Urinary bladder (tissue), 4 donors: ENCODE measurements around the gene TTLL1. TPM values are rescaled to one million over a fixed set of nuclear protein-coding genes. Genes with fewer than 3 reads are reported as not detected.

Experiments
- DNase-seq: peaks from one replicate; pipeline ENCODE4 v3.0.0-alpha.2; 2015; ENCODE audit errors: extremely low spot score
- H3K27ac ChIP-seq: one replicate; pipeline ENCODE4 v1.5.1; 2013; ENCODE audit warnings: low read depth, mild to moderate bottlenecking, moderate library complexity
- H3K36me3 ChIP-seq: one replicate; pipeline ENCODE4 v1.6.1; 2013; ENCODE audit warnings: mild to moderate bottlenecking, moderate library complexity; ENCODE audit not compliant: insufficient read depth
- H3K4me1 ChIP-seq: one replicate; pipeline ENCODE4 v1.6.1; 2013; ENCODE audit warnings: mild to moderate bottlenecking, moderate library complexity; ENCODE audit not compliant: insufficient read depth
- H3K4me3 ChIP-seq: one replicate; pipeline ENCODE4 v1.5.1; 2013; ENCODE audit warnings: low read depth, low read length
- WGBS: extraction: QIAGEN DNeasy Blood & Tissue Kit; methylation state at CpG from one replicate; pipeline ENCODE4 v1.1.7; 2013; 5-methylcytosine and 5-hydroxymethylcytosine counted together
- polyA plus RNA-seq: library from polyadenylated mRNA; stranded (reverse); fragments of 200-250 nt; gene quantifications from one replicate; pipeline ENCODE4 v1.2.3, GENCODE V29; 2013
- total RNA-seq: library from RNA; depleted of rRNA; stranded (reverse); fragments of >200 nt; gene quantifications from one replicate; pipeline ENCODE4 v1.2.3, GENCODE V29; 2014
- donor health status: healthy with polysubstance abuse.
- donor health status: healthy.

TTLL1 gene
- total and polyA plus RNA-seq, 2 donors: 7.6 to 8.9 TPM

DNA sequence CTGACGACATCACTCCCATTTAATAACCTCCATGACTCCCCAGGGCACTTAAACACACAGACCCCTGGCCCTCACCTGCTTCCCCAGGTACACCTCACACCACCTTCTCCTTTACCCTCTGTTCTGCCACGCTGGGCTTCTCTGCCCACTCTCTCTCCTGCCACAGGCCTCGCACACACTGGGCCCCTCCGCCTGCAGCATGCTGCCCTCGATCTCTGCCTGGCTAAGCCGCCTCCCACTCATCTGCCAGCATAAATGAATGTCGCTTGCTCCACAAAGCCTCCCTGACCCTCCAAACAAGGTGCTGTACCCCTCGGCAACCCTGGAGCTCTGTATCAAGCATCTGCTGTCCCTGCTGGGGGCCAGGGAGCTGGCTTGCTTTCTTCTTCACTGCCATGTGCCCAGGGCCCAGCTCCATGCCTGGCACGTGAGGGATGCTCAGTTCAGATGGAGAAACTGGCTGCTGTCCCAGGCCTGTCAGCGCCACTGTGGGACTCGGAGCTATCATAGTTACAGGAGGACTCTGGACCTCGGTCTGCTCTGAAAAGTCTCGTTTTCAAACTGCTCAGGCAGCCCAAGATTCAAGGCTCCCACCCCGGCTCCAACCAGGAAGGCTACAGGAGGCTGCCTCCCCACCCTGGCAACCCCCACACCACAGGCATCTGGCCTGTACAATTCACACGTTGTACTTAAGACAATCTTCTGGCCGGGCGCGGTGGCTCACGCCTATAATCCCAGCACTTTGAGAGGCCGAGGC, 11.9 kb downstream of the TTLL1 start:
- peaks cover 3% of the 10 kb centered on the region for H3K36me3 ChIP-seq
- H3K27ac ChIP-seq: no peak overlapping the region
- DNase-seq: no peak
- H3K4me3 ChIP-seq: no peak overlapping the region
- 60% methylated on average over 20 of the region's 20 CpGs for WGBS
- no peaks in the 10 kb centered on the region for H3K4me1 ChIP-seq

DNA sequence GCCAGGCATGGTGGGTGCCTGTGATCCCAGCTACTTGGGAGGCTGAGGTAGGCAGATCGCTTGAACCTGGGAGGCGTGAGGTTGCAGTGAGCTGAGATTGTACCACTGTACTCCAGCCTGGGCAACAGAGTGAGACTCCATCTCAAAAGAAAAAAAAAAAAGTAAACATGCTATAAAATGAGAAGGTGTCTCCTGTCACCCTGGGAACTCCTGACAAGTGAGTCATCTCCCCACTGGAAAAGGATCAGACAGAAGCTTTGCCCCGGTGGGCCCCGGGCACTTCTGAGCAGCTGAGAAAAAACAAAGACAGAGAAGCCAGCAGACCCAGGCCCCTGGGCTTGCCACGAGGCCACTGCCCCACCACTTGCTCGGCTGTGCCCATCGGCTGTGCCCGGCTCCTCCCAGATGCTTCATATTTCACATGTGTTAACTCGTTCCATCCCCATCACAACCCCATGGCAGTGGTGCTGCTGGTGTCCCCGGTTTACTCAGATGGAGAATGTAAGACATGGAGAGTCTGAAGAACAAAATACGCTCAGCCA, 22.3 kb downstream of the TTLL1 start:
- no peak for DNase-seq
- Histone ChIP-seq H3K4me3 (no peak overlapping the region), H3K36me3 (no peaks in the 10 kb centered on the region), H3K4me1 (no peaks in the 10 kb centered on the region), H3K27ac (peak overlapping the region; percentile 53)
- 72% methylated on average over 11 of the region's 11 CpGs for WGBS

GRCh38 chr22:43066134-43066533, 23.1 kb downstream of the TTLL1 start:
- H3K4me3 ChIP-seq: no peak overlapping the region
- 87% methylated on average over 7 of the region's 7 CpGs for WGBS
- H3K36me3 ChIP-seq: no peaks in the 10 kb centered on the region
- no peak for DNase-seq
- no peak overlapping the region for H3K27ac ChIP-seq
- H3K4me1 ChIP-seq: no peaks in the 10 kb centered on the region

- WGBS: 57% methylated on average over 5 of the region's 5 CpGs
- Histone ChIP-seq H3K4me3 (no peak overlapping the region), H3K36me3 (peaks cover 2% of the 10 kb centered on the region), H3K4me1 (no peaks in the 10 kb centered on the region), H3K27ac (no peak overlapping the region)
- DNase-seq: no peak
These were observed 29.0 kb downstream of the TTLL1 start for GRCh38 chr22:43060183-43060582.

DNA sequence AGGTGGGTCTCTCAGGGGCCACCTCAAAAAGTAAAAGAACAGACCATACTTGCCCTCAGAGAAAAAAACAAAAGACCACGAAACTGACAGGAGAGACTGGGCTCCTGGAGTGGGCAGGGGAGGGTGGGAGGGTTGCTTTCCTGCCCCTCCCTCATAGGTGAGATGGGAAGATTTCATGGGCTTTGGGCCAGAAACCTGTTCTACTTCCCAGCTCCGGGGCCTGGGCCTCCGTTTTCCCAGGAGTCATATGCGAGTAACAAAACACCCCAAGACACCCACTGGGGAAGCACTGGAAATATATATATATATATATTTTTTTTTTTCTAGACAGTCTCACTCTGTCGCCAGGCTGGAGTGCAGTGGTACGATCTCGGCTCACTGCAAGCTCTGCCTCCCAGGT, 31.6 kb downstream of the TTLL1 start:
- H3K4me3 ChIP-seq: no peak overlapping the region
- H3K27ac ChIP-seq: no peak overlapping the region
- no peak for DNase-seq
- peaks cover 2% of the 10 kb centered on the region for H3K36me3 ChIP-seq
- WGBS: 91% methylated on average over 7 of the region's 7 CpGs
- no peaks in the 10 kb centered on the region for H3K4me1 ChIP-seq

GRCh38 chr22:43053176-43053575, 36.0 kb downstream of the TTLL1 start:
- DNase-seq: no peak
- WGBS: 96% methylated on average over 7 of the region's 7 CpGs
- no peak overlapping the region for H3K27ac ChIP-seq
- no peaks in the 10 kb centered on the region for H3K4me1 ChIP-seq
- H3K36me3 ChIP-seq: no peaks in the 10 kb centered on the region
- no peak overlapping the region for H3K4me3 ChIP-seq

DNA sequence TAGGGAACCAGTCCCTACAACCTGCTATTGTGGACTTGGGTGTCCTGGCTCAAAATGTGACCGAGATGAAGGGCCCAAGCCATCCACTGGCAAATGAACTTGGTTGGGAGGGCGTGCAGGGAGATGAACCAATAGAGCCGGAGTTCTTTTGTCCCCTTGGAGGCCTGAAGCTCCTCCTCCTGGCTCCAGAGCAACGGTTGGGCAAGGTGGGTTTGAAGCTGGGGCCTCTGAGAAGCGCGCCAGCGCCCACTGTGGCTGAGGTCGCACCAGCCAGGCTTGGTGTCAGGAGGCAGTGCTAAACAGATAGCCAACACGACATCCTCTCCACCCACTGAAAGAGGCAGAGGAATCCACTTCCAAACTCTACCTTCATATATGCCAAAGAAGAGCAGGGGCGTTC, 38.2 kb downstream of the TTLL1 start:
- Histone ChIP-seq H3K4me3 (no peak overlapping the region), H3K4me1 (no peaks in the 10 kb centered on the region), H3K36me3 (no peaks in the 10 kb centered on the region), H3K27ac (no peak overlapping the region)
- 75% methylated on average over 10 of the region's 10 CpGs for WGBS
- no peak for DNase-seq

GRCh38 chr22:43047605-43048004, 41.6 kb downstream of the TTLL1 start:
- Histone ChIP-seq H3K27ac (no peak overlapping the region), H3K4me3 (no peak overlapping the region), H3K4me1 (no peaks in the 10 kb centered on the region), H3K36me3 (no peaks in the 10 kb centered on the region)
- WGBS: 86% methylated on average over 7 of the region's 7 CpGs
- DNase-seq: no peak

GRCh38 chr22:43044290-43044712, 44.9 kb downstream of the TTLL1 start:
- Histone ChIP-seq H3K4me3 (no peak overlapping the region), H3K4me1 (no peaks in the 10 kb centered on the region), H3K36me3 (no peaks in the 10 kb centered on the region), H3K27ac (no peak overlapping the region)
- 88% methylated on average over 10 of the region's 10 CpGs for WGBS
- DNase-seq: no peak

DNA sequence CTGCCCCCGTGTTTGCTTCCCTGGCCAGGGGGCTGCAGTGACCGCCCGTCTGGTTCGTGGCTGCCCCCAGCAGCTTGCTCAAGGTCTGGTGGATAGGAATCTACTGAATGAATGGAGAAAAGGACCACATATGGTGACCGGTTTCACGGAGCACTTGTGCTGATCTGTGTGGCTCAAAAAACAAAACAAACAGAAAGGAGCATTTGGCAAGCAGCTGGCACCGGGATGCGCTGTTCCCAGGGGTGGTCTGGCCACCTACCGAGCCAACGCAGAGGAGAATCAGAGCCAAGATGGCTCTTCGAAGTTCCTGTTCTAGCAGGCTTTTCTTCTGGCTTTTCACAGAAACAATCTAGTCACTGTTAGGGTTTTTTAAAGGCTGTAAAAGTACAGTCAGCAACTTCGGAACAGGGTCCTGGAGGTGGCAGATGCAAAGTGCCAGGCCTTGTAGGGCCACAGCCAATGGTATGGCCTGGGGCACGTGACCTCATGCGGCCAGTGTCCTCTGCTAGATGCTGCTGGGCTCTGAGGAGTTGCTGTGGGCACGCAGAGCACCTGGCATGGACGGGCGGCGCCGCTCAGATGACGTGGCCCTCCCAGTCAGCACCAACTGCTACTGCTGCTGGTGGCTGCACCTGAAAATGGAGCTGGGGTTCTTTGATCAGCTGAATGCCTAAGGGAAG, 47.0 kb downstream of the TTLL1 start:
- Histone ChIP-seq H3K36me3 (no peaks in the 10 kb centered on the region), H3K4me1 (no peaks in the 10 kb centered on the region), H3K4me3 (no peak overlapping the region), H3K27ac (no peak overlapping the region)
- 74% methylated on average over 20 of the region's 20 CpGs for WGBS
- DNase-seq: no peak

GRCh38 chr22:43039800-43040199, 49.4 kb downstream of the TTLL1 start:
- Histone ChIP-seq H3K4me3 (no peak overlapping the region), H3K36me3 (no peaks in the 10 kb centered on the region), H3K4me1 (no peaks in the 10 kb centered on the region), H3K27ac (no peak overlapping the region)
- 89% methylated on average over 13 of the region's 13 CpGs for WGBS
- no peak for DNase-seq

GRCh38 chr22:43038325-43038724, 50.9 kb downstream of the TTLL1 start:
- Histone ChIP-seq H3K4me1 (no peaks in the 10 kb centered on the region), H3K27ac (no peak overlapping the region), H3K36me3 (no peaks in the 10 kb centered on the region), H3K4me3 (no peak overlapping the region)
- DNase-seq: no peak
- 89% methylated on average over 15 of the region's 15 CpGs for WGBS

DNA sequence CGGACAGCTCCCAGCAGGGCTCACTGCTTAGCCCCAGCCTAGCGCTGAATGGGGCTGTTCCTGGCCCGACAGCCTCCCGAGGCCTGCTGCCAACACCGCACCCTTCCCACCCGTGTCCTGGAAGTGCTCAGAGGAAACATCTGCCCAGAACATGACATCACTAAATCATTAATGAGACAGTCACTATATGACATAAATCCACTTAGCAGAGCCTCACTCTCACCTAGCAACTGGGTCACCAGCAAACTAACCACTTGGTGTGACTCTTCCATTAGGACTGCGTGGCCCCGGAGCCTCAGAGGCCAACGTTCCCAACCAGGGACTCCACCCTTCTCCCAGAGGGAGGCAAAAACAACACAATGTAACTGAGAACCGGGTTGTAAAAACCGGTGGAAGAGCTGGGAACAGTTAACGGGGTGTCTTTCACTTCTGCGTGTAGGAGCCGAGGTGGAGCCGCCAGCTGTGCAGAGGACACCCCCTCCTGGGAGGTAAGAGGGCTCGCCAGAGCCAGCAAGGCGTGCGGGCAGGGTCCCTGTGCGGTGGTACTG, 52.8 kb downstream of the TTLL1 start:
- no peak overlapping the region for H3K4me3 ChIP-seq
- H3K27ac ChIP-seq: no peak overlapping the region
- WGBS: 48% methylated on average over 19 of the region's 19 CpGs
- no peak for DNase-seq
- H3K36me3 ChIP-seq: no peaks in the 10 kb centered on the region
- H3K4me1 ChIP-seq: no peaks in the 10 kb centered on the region

DNA sequence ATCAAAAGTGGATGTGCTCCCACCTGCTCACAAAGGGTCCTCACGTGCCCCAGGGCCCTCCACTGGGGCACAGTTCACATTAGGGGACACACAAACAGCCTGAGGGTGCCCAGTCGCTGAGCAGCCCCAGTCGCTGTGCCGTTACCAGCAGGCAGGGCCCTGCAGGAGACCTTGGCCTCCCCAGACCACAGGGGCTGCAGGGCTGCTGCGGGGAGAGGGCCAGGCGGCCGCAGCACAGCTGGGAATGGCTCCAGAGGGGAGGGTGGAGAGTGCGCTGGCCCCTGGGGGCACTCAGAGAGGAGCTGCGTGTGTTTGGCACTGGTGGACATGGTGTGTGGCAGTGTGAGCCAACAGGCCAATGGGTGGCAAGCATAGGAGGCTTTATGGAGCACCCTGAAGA, 53.9 kb downstream of the TTLL1 start:
- WGBS: 88% methylated on average over 9 of the region's 9 CpGs
- H3K4me3 ChIP-seq: no peak overlapping the region
- H3K27ac ChIP-seq: no peak overlapping the region
- H3K4me1 ChIP-seq: no peaks in the 10 kb centered on the region
- no peak for DNase-seq
- no peaks in the 10 kb centered on the region for H3K36me3 ChIP-seq
